DMS 273 (cell line): ENCODE data around the gene CTSA.
"Not testable (repeated sequence)": the region's sequence is repeated elsewhere in the genome, so short reads cannot be mapped to it uniquely, and the experiment has no call there.

ENCODE experiments used
- DNase-seq: peaks from one replicate; lab custom pipeline; 2025; ENCODE audit not compliant: unreplicated experiment; lab: John Stamatoyannopoulos, UW

The CTSA gene

DNA sequence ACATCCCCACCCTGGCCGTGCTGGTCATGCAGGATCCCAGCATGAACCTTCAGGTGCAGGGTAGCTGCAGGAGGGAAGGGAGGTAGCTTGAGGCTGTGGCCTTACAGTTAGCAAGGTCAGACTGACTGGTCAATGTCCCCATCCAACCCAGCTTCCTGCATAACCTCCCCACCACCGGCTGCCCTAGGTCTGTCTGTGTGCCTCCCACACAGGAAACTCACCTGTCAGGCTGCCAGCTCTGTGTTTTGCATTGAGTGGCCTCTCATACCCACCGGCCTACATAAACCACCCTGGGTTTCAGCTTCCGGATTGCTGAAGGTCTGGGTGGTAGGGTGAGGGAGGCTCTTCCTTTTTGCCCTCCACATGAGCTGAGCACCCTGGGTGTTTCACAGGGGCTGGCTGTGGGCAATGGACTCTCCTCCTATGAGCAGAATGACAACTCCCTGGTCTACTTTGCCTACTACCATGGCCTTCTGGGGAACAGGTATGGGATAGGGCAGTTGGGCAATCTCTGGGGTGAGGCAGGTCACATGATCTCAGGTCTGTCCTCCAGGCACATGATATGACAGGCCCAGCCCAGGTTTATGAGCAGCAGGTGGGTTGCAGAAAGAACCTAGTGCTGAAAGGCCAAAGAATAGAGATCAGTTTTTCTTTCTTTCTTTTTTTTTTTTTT, 1.8 kb downstream of the CTSA start:
- no peak for DNase-seq

- no peak for DNase-seq
Measured at GRCh38 chr20:45893831-45894230, 2.7 kb downstream of the CTSA start.

GRCh38 chr20:45894797-45895196, 3.7 kb downstream of the CTSA start:
- DNase-seq = no peak

DNA sequence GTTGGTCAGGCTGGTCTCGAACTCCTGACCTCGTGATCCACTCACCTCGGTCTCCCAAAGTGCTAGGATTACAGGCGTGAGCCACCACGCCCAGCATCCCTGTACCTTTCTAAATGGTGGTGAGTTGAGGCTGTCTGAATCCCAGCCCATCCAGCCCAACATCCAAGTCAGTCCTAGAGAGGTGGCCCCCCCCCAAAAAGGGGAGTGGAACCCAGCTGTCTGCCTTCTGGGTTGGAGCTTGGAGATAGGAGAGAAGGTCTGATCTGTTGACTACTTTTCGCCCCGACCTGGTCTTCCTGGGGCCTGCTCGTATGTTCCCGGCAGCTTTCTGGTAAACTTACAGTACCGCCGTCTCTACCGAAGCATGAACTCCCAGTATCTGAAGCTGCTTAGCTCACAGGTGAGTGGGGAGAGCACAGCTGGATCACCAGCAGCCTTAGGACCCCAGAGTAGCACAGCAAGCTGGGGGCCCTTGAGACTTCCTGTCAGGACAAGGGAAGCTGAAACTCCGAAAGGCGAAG, 5.6 kb downstream of the CTSA start:
- no peak for DNase-seq

DNA sequence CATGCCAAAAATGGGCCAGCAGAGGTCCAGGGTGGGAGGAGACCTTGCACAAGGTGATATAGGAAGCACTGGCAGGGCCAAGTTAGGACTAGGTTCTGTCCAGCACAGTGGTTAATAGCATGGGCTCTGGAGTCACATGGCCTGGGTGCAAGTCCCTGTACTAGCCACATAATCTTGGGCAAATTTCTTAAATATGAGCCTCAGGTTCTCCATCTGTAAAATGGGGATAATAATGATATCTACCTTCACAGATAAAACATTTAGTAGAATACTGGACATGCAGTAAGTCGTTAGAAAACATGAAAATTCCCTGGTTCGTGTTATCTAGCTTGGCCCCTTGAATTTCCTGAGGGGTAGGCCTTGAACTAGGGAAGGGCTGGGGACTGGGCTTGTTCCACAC, 6.2 kb downstream of the CTSA start:
- no peak for DNase-seq

DNA sequence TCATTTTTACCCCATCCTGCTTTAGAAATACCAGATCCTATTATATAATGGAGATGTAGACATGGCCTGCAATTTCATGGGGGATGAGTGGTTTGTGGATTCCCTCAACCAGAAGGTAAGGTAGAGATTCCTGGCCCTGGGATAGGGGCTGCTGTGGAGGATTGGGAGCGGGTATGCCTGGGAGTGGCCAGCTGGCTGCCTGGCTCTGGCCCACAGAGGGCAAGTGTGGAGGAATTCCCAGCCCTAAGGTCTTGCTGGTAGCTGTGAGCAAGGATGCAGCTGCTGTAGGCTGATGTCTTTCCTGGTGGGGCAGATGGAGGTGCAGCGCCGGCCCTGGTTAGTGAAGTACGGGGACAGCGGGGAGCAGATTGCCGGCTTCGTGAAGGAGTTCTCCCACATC, 6.6 kb downstream of the CTSA start:
- DNase-seq = no peak

- DNase-seq = no peak
Measured at GRCh38 chr20:45898285-45898684, 7.2 kb downstream of the CTSA start.

- DNase-seq = no peak
Measured at GRCh38 chr20:45899046-45899835, 8.1 kb downstream of the CTSA start.

- DNase-seq = not testable (repeated sequence)
Measured at GRCh38 chr20:45901332-45901731, 10.2 kb downstream of the CTSA start.

- DNase-seq = no peak
Measured at GRCh38 chr20:45902199-45902701, 11.1 kb downstream of the CTSA start.

DNA sequence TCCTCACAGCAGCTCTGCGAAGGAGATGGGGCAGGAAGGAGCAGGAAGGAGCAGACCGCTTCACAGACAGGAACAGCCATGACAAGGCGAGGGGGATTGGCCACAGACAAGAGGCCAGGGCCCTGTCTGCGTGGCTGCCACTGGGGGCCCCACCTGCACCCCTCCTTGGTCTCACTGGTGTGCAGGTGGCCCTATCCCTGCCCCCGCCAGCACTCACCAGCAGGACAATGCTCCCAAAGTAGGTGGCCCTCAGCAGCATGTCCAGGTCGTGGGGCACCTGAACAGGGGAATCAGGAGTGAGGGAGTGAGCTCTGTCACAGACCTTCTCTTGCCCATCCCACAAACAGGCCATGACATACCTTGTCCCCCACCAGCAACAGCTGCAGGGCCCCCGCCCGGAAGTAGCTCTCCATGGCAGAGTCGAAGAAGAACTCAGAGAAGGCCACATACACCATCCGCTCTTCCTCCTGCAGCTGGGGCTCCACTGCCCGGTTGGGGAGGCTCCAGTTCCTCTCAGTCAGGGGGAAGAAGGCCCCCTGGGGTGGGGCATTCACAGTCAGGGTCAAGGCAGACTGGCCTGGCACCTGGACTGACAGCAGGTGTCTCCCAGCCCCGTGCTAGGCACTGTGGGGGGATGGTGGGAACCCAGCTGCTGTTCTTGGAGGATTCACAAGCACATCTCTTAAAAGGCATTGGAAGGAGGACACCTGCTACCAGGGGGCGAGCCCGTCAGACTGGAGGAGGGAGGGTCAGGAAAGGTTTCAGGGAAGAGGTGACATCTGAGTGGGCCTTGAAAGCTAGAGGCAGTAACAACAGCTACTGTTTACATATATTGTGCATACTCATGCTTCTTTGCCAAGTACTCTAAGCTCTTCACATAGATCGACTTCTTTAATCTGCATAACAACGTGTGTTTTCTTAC, 13.7 kb downstream of the CTSA start:
- DNase-seq = no peak

GRCh38 chr20:45905505-45906079, 14.5 kb downstream of the CTSA start:
- no peak for DNase-seq

- no peak for DNase-seq
Measured at GRCh38 chr20:45907219-45907948, 16.2 kb downstream of the CTSA start.

DNA sequence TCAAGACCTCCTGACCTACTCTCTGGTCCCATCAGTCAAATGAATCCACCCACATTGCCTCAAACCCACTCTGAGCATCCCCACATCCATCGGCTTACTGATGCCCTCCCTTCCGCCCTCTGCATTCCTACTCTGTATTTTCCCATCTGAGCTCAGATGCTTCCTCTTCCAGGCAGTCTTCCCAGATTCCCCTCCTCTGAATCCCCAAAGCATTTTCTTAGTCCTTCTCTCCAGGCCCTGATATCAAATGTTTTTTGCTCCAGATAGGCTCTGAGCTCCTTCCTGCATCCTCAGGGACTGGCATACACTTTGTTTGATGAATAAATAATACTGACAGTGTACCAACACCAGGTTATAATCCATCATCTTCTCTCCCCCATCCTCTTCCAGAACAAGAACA, 16.9 kb downstream of the CTSA start:
- DNase-seq = no peak

DNA sequence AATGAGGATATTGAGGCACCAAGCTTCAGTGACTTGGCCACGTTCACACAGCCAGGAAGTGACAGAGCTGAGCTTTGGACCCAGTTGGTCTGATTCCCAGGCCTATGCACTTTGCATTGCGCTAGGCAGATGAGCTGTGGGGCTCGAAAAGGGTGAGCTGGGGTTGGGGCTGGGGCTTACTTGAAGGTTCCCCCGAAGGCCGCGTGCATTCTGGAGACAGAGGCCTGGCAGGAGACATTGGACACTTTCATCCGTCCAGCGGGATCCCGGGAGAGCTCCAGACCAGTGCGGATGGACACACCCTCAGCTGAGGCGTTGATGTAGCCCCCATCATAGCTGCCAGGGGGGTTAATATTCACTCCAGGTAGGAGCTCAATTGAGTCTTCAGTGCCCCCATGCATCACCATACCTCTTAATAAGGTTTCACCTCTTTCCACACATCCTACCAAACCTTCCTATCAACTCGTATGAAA, 18.2 kb downstream of the CTSA start:
- no peak for DNase-seq

DNA sequence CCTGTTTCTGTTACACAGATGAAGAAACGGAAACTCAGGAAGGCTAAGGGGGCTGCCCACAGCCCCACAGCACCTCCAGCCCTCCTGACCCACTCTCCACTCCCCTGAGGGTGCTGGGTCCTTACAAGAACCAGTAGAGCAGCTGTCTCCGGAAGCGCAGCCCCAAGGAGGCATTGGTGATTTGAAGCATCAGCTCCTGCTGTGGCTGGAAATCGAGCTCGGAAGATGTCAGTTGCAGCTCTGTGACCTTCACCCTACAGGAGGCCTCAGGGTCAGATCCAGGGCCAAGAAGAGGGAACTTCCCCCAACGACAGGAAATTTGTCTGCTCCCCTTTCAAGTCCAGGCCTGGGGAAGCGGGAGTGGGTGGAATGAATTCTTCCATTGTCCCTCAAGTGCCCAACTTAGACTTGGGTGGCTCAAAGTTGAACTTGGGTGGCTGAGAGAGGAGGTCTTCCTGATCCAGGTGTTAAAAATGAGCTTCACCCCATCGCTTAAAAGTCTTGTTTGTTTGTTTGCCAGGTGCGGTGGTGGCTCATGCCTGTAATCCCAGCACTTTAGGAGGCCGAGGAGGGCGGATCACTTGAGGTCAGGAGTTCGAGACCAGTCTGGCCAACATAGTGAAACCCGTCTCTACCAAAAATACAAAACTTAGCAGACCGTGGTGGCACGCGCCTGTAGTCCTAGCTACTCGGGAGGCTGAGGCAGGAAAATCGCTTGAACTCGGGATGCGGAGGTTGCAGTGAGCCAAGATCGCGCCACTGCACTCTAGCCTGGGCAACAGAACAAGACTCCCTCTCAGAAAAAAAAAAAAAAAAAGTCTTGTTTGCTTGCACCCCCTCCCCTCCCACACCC, 18.9 kb downstream of the CTSA start:
- DNase-seq = no peak

- peak; percentile 93 for DNase-seq
Measured at GRCh38 chr20:45910670-45911485, 19.7 kb downstream of the CTSA start.
